ENCODE data around the gene TNRC6B.

DNA sequence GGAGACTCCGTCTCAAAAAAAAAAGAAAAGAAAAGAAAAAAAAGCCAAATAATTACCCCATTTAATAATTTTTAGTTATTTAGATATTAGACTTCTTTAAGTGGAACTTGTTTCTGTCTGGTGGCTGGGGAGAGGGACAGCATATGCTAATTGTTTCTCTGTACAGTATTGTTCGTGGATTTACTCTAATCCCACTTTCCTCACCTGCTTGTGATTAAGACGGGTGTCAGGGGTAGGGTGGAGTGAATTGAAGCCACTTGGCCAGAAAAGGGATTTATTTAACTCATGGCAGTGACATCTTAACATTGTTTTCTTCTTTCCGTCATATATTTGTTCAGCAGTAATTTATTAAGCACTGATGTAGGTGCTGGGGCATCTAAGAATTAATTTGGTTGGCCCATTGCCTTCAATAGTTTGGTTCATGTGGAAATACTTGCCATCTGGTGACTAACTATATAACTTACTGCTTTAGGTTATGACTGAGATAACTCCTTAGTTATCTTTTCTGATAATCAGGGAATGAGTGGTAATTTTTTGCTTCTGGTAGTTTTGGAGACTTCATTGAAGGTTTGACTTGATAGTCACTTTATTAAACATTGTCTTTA, 4.6 kb downstream of the TNRC6B start:
- TF ChIP-seq, protein P1, sequence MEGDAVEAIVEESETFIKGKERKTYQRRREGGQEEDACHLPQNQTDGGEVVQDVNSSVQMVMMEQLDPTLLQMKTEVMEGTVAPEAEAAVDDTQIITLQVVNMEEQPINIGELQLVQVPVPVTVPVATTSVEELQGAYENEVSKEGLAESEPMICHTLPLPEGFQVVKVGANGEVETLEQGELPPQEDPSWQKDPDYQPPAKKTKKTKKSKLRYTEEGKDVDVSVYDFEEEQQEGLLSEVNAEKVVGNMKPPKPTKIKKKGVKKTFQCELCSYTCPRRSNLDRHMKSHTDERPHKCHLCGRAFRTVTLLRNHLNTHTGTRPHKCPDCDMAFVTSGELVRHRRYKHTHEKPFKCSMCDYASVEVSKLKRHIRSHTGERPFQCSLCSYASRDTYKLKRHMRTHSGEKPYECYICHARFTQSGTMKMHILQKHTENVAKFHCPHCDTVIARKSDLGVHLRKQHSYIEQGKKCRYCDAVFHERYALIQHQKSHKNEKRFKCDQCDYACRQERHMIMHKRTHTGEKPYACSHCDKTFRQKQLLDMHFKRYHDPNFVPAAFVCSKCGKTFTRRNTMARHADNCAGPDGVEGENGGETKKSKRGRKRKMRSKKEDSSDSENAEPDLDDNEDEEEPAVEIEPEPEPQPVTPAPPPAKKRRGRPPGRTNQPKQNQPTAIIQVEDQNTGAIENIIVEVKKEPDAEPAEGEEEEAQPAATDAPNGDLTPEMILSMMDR (IDR thresholded peaks at IDR 0.05; ENCODE audit: insufficient read depth, low read length) = no peak
- TF ChIP-seq, protein P2, sequence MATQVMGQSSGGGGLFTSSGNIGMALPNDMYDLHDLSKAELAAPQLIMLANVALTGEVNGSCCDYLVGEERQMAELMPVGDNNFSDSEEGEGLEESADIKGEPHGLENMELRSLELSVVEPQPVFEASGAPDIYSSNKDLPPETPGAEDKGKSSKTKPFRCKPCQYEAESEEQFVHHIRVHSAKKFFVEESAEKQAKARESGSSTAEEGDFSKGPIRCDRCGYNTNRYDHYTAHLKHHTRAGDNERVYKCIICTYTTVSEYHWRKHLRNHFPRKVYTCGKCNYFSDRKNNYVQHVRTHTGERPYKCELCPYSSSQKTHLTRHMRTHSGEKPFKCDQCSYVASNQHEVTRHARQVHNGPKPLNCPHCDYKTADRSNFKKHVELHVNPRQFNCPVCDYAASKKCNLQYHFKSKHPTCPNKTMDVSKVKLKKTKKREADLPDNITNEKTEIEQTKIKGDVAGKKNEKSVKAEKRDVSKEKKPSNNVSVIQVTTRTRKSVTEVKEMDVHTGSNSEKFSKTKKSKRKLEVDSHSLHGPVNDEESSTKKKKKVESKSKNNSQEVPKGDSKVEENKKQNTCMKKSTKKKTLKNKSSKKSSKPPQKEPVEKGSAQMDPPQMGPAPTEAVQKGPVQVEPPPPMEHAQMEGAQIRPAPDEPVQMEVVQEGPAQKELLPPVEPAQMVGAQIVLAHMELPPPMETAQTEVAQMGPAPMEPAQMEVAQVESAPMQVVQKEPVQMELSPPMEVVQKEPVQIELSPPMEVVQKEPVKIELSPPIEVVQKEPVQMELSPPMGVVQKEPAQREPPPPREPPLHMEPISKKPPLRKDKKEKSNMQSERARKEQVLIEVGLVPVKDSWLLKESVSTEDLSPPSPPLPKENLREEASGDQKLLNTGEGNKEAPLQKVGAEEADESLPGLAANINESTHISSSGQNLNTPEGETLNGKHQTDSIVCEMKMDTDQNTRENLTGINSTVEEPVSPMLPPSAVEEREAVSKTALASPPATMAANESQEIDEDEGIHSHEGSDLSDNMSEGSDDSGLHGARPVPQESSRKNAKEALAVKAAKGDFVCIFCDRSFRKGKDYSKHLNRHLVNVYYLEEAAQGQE (IDR thresholded peaks at IDR 0.05; ENCODE audit: insufficient replicate concordance, low read depth) = no peak
- TF ChIP-seq SPI1 (IDR thresholded peaks at IDR 0.05; ENCODE audit: borderline replicate concordance, low read depth) (no peak), POLR2AphosphoS5 (IDR thresholded peaks at IDR 0.05; ENCODE audit: low read depth) (no peak), GABPA (IDR thresholded peaks at IDR 0.05; ENCODE audit: low read depth) (no peak)

Data from HL-60 (cell line).